ENCODE data around the gene MYRF. TPM values are rescaled to one million over a fixed set of nuclear protein-coding genes. Genes with fewer than 3 reads are reported as not detected.

Gene MYRF
- total RNA-seq, 1 donor from 2014 or later, result 0.30 TPM

GRCh38 chr11:61739413-61739812 is 13.0 kb upstream of the MYRF start:
- no peak for DNase-seq

- no peak for DNase-seq
These were observed 12.5 kb upstream of the MYRF start for GRCh38 chr11:61739966-61740365.

- DNase-seq, result no peak
These were observed 10.0 kb upstream of the MYRF start for GRCh38 chr11:61742391-61742790.

- no peak for DNase-seq
These were observed 8.8 kb upstream of the MYRF start for GRCh38 chr11:61743486-61744095.

GRCh38 chr11:61744181-61744580 is 8.3 kb upstream of the MYRF start:
- DNase-seq, result no peak

- no peak for DNase-seq
These were observed 7.8 kb upstream of the MYRF start for GRCh38 chr11:61744609-61745156.

GRCh38 chr11:61745781-61746441 is 6.5 kb upstream of the MYRF start:
- no peak for DNase-seq

GRCh38 chr11:61746442-61747191 is 5.8 kb upstream of the MYRF start:
- DNase-seq, result no peak

GRCh38 chr11:61747192-61747966 is 5.1 kb upstream of the MYRF start:
- DNase-seq, result no peak

GRCh38 chr11:61747967-61748285 is 4.5 kb upstream of the MYRF start:
- no peak for DNase-seq

- DNase-seq, result no peak
These were observed 2.7 kb upstream of the MYRF start for GRCh38 chr11:61749591-61750217.

- no peak for DNase-seq
These were observed 1.7 kb upstream of the MYRF start for GRCh38 chr11:61750631-61751273.

- DNase-seq, result no peak
These were observed 1.1 kb upstream of the MYRF start for GRCh38 chr11:61751384-61751783.

- DNase-seq, result no peak
These were observed 587 bp downstream of the MYRF start for GRCh38 chr11:61752925-61753521.

- no peak for DNase-seq
These were observed 1.2 kb downstream of the MYRF start for GRCh38 chr11:61753672-61754071.

- no peak for DNase-seq
These were observed 2.4 kb downstream of the MYRF start for GRCh38 chr11:61754534-61755482.

- no peak for DNase-seq
These were observed 3.7 kb downstream of the MYRF start for GRCh38 chr11:61756147-61756451.

- DNase-seq, result no peak
These were observed 4.2 kb downstream of the MYRF start for GRCh38 chr11:61756452-61757212.

- no peak for DNase-seq
These were observed 4.9 kb downstream of the MYRF start for GRCh38 chr11:61757213-61757862.
